ENCODE measurements around the gene DGAT2L6.

- TF ChIP-seq CTCF (IDR thresholded peaks at IDR 0.05) (no peak), EP300 (IDR thresholded peaks at IDR 0.05) (no peak)
Measured at GRCh38 chrX:70226687-70227086, 49.4 kb downstream of the DGAT2L6 start.

Data from tibial nerve (tissue), 4 donors.